Measurements from ENCODE around the gene TCAP.

The TCAP gene

GRCh38 chr17:39651923-39652586 lies 13.1 kb upstream of the TCAP start:
- no peak for TF ChIP-seq CTCF (IDR thresholded peaks at IDR 0.05; ENCODE audit: low read depth, low read length, missing control alignments)
- no peak overlapping the region for H3K4me3 ChIP-seq (replicated peaks; ENCODE audit: low read depth, low read length)
- no peak for DNase-seq (ENCODE audit: extremely low read depth, low read depth)

GRCh38 chr17:39652587-39653315 lies 12.4 kb upstream of the TCAP start:
- TF ChIP-seq CTCF (IDR thresholded peaks at IDR 0.05; ENCODE audit: low read depth, low read length, missing control alignments): no peak
- DNase-seq (ENCODE audit: extremely low read depth, low read depth): no peak
- H3K4me3 ChIP-seq (replicated peaks; ENCODE audit: low read depth, low read length): no peak overlapping the region

DNA sequence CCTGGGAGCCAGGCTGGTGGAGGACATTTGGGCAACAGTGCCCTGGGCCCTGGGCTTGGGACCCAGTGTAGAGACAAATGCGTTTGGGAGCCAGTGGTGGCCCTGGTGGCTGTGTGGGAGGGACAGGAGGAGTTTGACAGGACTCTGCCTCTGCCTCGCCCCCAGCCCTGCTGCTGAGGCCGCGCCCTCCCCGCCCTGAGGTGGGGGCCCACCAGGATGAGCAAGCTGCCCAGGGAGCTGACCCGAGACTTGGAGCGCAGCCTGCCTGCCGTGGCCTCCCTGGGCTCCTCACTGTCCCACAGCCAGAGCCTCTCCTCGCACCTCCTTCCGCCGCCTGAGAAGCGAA lies 11.9 kb upstream of the TCAP start:
- no peak overlapping the region for H3K4me3 ChIP-seq (replicated peaks; ENCODE audit: low read depth, low read length)
- no peak for TF ChIP-seq CTCF (IDR thresholded peaks at IDR 0.05; ENCODE audit: low read depth, low read length, missing control alignments)
- no peak for DNase-seq (ENCODE audit: extremely low read depth, low read depth)

- peak; percentile 96 for TF ChIP-seq CTCF (IDR thresholded peaks at IDR 0.05; ENCODE audit: low read depth, low read length, missing control alignments)
- DNase-seq (ENCODE audit: extremely low read depth, low read depth): no peak
- no peak overlapping the region for H3K4me3 ChIP-seq (replicated peaks; ENCODE audit: low read depth, low read length)
Measured at GRCh38 chr17:39653662-39654331, 11.4 kb upstream of the TCAP start.

- no peak for DNase-seq (ENCODE audit: extremely low read depth, low read depth)
- no peak overlapping the region for H3K4me3 ChIP-seq (replicated peaks; ENCODE audit: low read depth, low read length)
- no peak for TF ChIP-seq CTCF (IDR thresholded peaks at IDR 0.05; ENCODE audit: low read depth, low read length, missing control alignments)
Measured at GRCh38 chr17:39655105-39655504, 10.0 kb upstream of the TCAP start.

DNA sequence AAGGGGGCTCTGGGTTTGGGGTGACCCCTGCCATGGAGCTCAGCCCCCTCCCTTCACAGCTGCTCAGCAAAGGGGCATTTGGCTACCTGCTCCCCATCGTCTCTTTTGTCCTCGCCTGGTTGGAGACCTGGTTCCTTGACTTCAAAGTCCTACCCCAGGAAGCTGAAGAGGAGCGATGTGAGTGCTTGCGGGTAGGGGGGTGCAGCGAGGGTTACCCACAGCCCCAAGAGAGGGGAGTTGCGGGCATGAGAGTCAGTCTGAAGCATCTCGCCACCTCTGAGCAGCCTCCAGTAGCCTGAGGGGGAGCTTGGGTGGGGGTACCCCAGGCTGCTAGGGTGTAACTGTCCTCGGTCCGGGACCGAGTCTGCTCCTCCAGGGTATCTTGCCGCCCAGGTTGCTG lies 6.8 kb upstream of the TCAP start:
- no peak for DNase-seq (ENCODE audit: extremely low read depth, low read depth)
- H3K4me3 ChIP-seq (replicated peaks; ENCODE audit: low read depth, low read length): no peak overlapping the region
- TF ChIP-seq CTCF (IDR thresholded peaks at IDR 0.05; ENCODE audit: low read depth, low read length, missing control alignments): no peak
